RPMI8226 (cell line): ENCODE measurements around the gene ZSCAN25.
A peak's percentile ranks its signal among the peaks of the same experiment; 100 is the strongest.
"Not testable (repeated sequence)": the region's sequence is repeated elsewhere in the genome, so short reads cannot be mapped to it uniquely, and the experiment has no call there.

Experiments used
- DNase-seq: peaks from one replicate; pipeline ENCODE4 v3.0.0-alpha.2; 2015

The ZSCAN25 gene

GRCh38 chr7:99616359-99617191 lies at the start of gene ZSCAN25:
Gene ZSCAN25, plus strand, starts transcription at chr7:99616946. Its CDS starts 2,661 bp downstream, at chr7:99619607.
- DNase-seq, result peak; percentile 97

GRCh38 chr7:99568770-99569169 lies 48.0 kb upstream of the ZSCAN25 start:
- not testable (repeated sequence) for DNase-seq

- DNase-seq, result no peak
These were observed 45.0 kb upstream of the ZSCAN25 start for GRCh38 chr7:99571768-99572167.

DNA sequence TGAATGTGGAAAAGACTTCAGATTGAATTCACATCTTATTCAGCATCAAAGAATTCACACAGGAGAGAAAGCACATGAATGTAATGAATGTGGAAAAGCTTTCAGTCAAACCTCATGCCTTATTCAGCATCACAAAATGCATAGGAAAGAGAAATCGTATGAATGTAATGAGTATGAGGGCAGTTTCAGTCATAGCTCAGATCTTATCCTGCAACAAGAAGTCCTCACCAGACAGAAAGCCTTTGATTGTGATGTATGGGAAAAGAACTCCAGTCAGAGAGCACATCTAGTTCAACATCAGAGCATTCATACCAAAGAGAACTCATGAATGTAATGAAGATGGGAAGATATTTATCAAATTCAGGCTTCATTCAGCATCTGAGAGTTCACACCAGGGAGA lies 43.5 kb upstream of the ZSCAN25 start:
- DNase-seq, result no peak

DNA sequence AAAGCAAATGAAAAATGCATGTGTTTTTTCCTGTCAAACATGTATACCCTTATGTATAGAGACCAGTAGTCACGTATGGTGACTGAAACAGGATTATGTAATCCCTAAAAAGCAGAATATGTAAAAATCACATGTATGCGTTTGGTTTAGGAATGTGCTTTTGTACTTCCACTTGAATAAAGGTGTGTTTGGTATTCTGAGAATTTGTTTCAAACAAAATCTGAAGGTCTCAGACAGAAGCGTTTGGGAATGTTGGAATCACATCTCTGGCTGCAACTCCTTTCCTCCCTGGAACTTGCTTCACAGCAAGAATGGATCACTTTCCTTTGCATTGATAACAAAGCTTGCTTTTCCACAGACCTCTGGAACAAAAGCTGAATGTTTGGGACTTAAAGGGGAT lies 40.5 kb upstream of the ZSCAN25 start:
- DNase-seq, result no peak

DNA sequence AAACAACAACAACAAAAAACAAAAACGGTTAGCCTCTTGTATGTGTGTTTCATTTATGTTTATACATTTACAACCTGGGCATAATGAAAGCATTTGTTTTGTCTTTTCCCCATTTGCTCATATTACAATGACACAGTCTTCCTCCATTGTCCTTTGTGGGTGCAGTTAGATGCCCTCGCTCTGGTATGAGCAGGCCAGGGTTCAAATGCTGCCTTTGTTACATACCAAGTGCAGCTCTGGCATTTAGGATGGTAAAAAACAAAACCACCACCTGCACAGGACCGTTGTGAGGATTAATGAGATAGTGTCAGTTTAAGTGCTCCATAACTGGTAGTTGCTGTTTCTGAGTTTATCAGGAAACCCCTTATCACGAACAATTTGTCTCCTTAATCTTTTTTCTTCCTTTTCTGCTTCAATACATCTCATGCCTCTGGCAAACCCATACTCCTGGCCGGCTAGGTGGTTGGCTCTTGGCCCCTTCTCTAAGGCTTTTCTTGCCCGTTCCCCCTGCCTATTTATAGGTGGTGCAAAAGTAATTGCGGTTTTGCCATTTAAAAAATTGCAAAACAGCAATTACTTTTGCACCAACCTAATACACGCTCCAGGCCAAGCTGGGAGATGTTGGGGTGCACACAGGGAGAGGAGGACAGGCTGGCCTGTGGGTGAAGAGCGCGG lies 37.3 kb upstream of the ZSCAN25 start:
- no peak for DNase-seq

DNA sequence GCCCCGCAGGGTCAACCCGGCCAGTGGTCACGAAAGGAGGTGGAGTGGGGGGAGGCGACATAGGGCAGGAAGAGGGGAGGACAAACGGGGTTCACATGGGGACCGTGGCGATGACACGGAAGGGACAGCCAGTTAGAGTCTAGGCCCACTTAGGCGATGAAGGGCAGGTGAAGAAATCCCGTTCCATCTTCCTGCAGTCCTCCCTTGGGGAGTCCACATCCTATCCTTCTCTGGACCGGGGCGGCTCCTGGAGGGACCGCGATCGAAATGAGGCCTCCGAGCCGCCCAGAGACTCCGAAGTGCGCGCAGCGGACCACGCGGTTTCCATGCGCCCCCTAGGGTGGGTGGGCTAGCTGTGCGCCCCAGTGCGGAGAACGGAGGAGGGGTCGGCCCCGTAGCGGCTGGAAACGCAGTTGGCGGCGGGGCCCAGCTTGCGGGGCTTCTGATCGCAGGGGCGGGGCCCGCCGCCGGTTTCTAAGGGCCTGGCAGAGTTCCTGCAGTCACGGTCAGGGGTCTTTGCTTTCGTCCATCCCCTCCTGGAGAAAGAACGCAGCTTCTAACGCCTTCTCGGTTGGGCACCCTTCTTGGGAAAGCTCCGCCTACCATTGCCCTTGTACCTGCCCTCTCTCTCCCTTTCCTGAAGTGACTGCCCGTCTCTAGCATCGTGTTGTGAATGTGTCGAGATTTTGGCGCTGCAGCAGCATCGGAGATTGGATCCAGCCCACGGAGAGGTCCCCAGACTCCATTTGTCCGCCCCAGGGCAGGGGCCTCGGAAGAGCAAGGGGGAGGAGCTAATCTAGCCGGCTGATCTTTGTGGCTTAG lies 36.6 kb upstream of the ZSCAN25 start:
- no peak for DNase-seq

- DNase-seq, result not testable (repeated sequence)
These were observed 35.9 kb upstream of the ZSCAN25 start for GRCh38 chr7:99580778-99581332.

GRCh38 chr7:99588868-99589267 lies 27.9 kb upstream of the ZSCAN25 start:
- DNase-seq, result no peak

DNA sequence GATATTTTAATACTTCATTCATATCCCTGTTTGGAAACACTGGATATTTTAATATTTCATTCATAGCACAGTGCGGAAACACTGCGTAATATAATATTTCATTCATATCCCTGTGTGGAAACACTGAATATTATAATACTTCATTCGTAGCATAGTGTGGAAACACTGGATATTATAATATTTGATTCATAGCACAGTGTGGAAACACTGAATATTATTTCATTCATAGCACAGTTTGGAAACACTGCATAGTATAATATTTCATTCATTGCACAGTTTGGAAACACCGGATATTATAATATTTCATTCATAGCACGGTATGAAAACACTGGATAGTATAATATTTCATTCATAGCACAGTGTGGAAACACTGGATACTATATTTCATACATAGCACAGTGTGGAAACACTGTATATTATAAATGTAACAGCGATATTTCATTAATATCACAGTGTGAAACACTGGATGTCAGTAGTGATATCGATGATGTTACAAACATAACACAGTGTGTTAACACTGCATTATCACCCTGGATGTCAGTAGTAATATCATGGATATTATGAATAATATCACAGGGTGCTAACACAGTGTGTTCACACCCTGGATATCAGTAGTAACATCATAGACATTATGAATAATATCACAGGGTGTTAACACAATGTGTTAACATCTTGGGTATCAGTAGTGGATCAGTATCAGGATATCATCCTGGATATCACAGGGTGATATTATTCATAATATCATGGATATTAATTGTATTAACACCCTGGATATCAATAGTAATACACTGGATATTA lies 21.6 kb upstream of the ZSCAN25 start:
- no peak for DNase-seq

GRCh38 chr7:99596408-99596955 lies 20.3 kb upstream of the ZSCAN25 start:
- no peak for DNase-seq

DNA sequence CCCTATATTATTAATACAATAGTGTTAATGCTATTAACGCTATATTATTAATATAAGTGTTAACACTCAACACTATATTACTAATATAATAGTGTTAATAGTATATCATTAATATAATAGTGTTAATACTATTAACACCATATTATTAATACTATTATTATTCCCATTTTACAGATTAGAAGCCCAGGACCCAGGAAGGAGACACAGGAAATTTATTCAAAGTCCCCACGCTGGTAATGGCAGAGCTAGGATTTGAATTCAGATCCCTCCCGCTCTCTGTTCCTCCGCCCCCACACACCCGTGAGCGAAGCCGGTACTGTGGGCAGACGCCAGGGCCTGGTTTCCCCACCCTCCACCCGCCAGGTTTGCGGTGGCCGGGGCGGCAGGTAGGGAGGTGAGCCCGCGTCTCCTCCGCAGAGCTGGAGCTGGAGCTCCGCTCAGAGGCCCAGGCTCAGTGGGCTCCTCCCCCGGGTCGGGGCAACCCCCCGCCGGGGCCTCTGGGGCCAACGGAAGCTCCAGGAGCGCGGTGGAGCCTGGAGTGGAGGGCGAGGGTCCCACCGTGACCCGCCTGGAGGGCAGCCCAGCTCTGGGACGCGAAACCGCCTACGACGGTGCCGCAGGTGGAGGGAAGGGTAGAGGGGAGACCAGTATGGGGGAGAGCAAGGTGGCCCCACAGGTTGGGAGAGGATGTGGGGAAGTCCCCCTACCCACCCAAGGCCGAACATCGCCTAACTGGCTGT lies 18.8 kb upstream of the ZSCAN25 start, which contains the start of gene TMEM225B:
TMEM225B (plus strand) TSS at position 506 of the 740 bp plus-strand sequence. CDS start 6,122 bp downstream, outside the sequence.
- no peak for DNase-seq

GRCh38 chr7:99599836-99600235 lies 16.9 kb upstream of the ZSCAN25 start:
- no peak for DNase-seq

DNA sequence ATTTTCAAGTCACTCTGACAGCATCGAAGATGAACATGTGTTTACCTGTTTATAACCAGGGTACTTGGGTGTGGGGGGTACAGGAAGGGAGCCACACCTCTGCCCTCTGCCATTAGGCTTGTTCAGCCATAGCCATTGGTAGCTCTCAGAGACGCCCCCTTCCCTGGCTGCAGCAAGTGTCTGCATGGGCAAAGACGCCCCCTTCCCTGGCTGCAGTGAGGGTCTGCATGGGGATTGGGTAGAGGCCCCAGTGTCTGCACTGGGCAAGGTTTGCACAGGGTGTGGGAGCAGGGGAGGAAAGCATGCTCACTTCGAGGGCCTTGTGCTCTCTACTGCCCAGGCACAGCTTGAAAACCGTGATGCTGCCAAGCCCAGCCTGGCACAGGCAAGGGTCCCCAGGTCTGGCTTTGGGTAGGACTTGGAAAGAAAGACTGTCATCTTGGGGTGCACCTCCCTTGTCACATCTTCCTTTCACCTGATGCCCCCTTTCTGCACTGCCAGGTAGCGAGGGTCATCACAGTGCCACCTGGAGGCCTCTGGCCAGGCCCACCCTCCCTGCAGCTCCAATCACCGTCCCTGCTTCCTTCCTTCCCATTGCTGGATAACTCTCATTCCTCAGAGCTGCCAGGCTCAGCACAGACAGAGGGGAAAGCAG lies 15.0 kb upstream of the ZSCAN25 start:
- no peak for DNase-seq

- DNase-seq, result no peak
These were observed 11.2 kb upstream of the ZSCAN25 start for GRCh38 chr7:99605527-99605926.

DNA sequence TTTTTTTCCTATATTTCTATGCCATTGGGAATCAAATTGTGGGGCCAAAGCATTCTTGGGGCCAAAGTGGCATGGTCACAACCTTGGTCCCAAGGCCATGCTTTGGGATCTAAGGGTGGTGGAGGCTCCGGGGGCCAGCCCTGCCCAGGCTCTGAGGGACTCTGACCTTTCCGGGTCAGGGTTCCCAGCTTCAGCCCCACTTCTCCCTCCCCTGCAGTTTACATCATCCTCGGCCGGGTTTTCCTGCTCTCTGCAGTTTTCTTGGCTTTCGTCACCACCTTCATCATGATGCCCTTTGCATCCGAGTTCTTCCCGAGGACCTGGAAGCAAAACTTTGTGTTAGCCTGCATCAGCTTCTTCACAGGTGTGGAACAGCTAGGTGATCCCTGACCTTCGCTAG lies 10.2 kb upstream of the ZSCAN25 start:
- no peak for DNase-seq

DNA sequence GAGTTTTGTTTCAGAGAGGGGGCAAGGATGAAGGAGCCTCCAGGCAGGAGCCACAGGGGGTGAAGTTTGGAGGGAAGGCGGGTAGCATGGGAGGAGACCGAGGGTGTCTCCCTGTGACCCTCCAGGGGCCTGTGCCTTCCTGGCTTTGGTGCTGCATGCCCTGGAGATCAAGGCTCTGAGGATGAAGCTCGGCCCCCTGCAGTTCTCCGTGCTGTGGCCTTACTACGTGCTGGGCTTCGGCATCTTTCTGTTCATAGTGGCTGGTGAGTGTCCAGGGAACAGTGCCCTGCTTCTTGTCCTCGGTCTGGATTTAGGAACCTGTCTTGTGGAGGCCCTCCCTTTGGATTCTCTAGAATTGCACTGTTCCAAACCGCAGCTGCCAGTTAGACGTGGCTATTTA lies 9.2 kb upstream of the ZSCAN25 start:
- no peak for DNase-seq

DNA sequence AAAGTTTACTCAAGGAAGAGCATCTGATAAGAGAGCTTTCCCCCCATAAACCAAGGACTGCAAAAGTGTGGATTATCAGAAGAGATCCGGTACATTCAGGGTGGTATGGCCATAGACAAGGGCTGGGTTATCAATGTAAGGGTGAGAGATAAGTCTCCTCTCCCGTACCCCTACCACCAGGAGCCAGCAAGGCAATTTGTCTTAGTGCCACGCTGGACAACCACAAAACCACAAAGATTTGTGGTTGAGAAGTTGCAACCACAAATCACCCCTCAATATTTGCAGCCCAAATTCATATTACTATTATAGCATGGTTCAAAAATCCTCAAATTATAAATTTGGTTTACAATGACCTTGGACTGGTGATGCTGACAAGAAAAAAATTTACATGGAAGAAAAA lies 2.3 kb upstream of the ZSCAN25 start:
- DNase-seq, result no peak

DNA sequence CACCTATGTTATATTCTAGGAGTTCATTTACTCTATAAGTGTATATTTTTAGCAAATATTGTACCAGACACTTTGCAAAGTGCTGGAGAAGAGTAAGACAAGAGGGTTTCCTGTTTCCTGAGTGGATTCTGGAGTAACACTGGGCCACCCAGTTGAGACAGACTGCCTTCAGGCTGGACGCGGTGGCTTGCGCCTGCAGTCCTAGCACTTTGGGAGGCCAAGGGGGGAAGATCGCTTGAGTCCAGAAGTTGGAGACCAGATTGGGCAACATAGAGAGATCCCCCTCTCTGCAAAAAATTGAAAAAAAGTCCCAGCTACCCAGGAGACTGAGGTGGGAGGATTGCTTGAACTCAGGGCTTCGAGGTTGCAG lies 772 bp upstream of the ZSCAN25 start:
- no peak for DNase-seq

- DNase-seq, result no peak
These were observed 541 bp downstream of the ZSCAN25 start for GRCh38 chr7:99617192-99617781.
